ENCODE results near the gene ACVR1.

Gene ACVR1

GRCh38 chr2:157867703-157868102 lies 8.4 kb downstream of the ACVR1 start:
- no peak for DNase-seq
- no peak for TF ChIP-seq CTCF (IDR thresholded peaks at IDR 0.05; ENCODE audit: low read depth, low read length)
- H3K27me3 ChIP-seq: no peaks in the 10 kb centered on the region

GRCh38 chr2:157866666-157867642 lies 9.2 kb downstream of the ACVR1 start:
- DNase-seq: no peak
- H3K4me3 ChIP-seq (ENCODE audit: low read depth, low read length): no peak overlapping the region
- no peak for TF ChIP-seq CTCF (IDR thresholded peaks at IDR 0.05; ENCODE audit: low read depth, low read length)
- H3K4me1 ChIP-seq: no peaks in the 10 kb centered on the region
- no peaks in the 10 kb centered on the region for H3K9me3 ChIP-seq
- H3K36me3 ChIP-seq: no peaks in the 10 kb centered on the region
- H3K27me3 ChIP-seq: no peaks in the 10 kb centered on the region

More at GRCh38 chr2:157867703-157868102, 8.4 kb downstream of the ACVR1 start:
- no peak overlapping the region for H3K4me3 ChIP-seq (ENCODE audit: low read depth, low read length)
- no peaks in the 10 kb centered on the region for H3K4me1 ChIP-seq
- no peaks in the 10 kb centered on the region for H3K9me3 ChIP-seq
- H3K36me3 ChIP-seq: no peaks in the 10 kb centered on the region

GRCh38 chr2:157866202-157866601 lies 9.9 kb downstream of the ACVR1 start:
- H3K36me3 ChIP-seq: no peaks in the 10 kb centered on the region
- no peaks in the 10 kb centered on the region for H3K9me3 ChIP-seq
- no peaks in the 10 kb centered on the region for H3K4me1 ChIP-seq
- no peak for DNase-seq
- no peaks in the 10 kb centered on the region for H3K27me3 ChIP-seq
- TF ChIP-seq CTCF (IDR thresholded peaks at IDR 0.05; ENCODE audit: low read depth, low read length): no peak
- no peak overlapping the region for H3K4me3 ChIP-seq (ENCODE audit: low read depth, low read length)

- Histone ChIP-seq H3K27me3 (no peaks in the 10 kb centered on the region), H3K4me1 (no peaks in the 10 kb centered on the region), H3K36me3 (no peaks in the 10 kb centered on the region), H3K9me3 (no peaks in the 10 kb centered on the region), H3K4me3 (ENCODE audit: low read depth, low read length) (no peak overlapping the region)
- TF ChIP-seq CTCF (IDR thresholded peaks at IDR 0.05; ENCODE audit: low read depth, low read length): no peak
- no peak for DNase-seq
These were observed 11.2 kb downstream of the ACVR1 start for GRCh38 chr2:157864857-157865430.

GRCh38 chr2:157858846-157859245 lies 17.3 kb downstream of the ACVR1 start:
- no peak for TF ChIP-seq CTCF (IDR thresholded peaks at IDR 0.05; ENCODE audit: low read depth, low read length)
- DNase-seq: no peak
- Histone ChIP-seq H3K4me3 (ENCODE audit: low read depth, low read length) (no peak overlapping the region), H3K4me1 (no peaks in the 10 kb centered on the region), H3K27me3 (no peaks in the 10 kb centered on the region), H3K36me3 (no peaks in the 10 kb centered on the region), H3K9me3 (no peaks in the 10 kb centered on the region)

- no peak for DNase-seq
- Histone ChIP-seq H3K36me3 (no peaks in the 10 kb centered on the region), H3K4me3 (ENCODE audit: low read depth, low read length) (no peak overlapping the region), H3K4me1 (no peaks in the 10 kb centered on the region), H3K9me3 (no peaks in the 10 kb centered on the region), H3K27me3 (no peaks in the 10 kb centered on the region)
- no peak for TF ChIP-seq CTCF (IDR thresholded peaks at IDR 0.05; ENCODE audit: low read depth, low read length)
These were observed 18.2 kb downstream of the ACVR1 start for GRCh38 chr2:157857881-157858280.
